ENCODE results near the gene TAF1.
"Not testable (repeated sequence)": the region's sequence is repeated elsewhere in the genome, so short reads cannot be mapped to it uniquely, and the experiment has no call there.

Gene TAF1

DNA sequence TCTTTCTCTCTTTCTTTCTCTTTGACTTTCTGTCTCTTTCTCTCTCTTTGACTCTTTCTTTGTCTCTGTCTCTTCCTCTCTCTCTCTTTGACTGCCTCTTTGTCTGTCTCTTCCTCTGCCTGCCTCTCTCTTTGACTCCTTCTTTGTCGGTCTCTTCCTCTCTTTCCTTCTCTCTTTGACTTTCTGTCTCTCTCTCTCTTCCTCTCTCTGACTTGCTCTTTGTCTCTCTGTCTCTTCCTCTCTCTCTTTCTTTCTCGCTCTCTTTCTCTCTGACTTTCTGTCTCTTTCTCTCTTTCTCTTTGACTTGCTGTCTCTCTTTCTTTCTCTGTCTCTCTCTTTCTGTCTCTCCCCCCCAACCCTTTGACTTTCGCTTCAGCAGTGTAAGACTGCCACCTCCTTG, 130.3 kb downstream of the TAF1 start:
- no peak for DNase-seq (ENCODE audit: low read depth in 4 of 4, low spot score in 1 of 4)

DNA sequence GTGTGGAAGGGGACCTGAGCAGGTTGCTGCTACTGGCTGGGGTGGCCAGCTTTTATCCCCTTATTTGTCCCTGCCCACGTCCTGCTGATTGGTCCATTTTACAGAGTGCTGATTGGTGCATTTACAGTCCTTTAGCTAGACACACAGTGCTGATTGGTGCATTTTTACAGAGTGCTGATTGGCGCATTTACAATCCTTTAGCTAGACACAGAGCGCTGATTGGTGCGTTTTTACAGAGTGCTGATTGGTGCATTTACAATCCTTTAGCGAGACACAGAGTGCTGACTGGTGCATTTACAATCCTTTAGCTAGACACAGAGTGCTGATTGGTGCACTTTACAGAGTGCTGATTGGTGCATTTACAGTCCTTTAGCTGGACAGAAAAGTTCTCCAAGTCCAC, 135.9 kb downstream of the TAF1 start:
- not testable (repeated sequence) for DNase-seq (ENCODE audit: low read depth in 4 of 4, low spot score in 1 of 4)

DNA sequence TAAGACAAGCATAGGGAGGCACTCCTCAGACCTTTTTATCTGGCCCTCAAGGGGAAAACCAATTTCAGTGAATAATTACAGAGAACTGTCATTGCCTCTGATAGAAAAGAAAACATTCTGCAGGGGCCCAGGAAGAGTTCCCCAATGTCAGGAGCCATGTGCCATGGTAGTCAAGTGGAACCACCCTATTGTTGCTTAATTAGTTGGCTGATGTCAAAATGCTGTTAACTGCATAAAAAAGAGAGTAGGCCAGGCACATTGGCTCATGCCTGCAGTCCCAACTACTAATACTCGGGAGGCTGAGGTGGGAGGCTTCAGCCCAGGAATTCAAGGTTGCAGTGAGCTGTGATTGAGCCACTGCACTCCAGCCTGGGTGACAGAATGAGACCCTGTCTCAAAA, 138.2 kb downstream of the TAF1 start:
- no peak for DNase-seq (ENCODE audit: low read depth in 4 of 4, low spot score in 1 of 4)

DNA sequence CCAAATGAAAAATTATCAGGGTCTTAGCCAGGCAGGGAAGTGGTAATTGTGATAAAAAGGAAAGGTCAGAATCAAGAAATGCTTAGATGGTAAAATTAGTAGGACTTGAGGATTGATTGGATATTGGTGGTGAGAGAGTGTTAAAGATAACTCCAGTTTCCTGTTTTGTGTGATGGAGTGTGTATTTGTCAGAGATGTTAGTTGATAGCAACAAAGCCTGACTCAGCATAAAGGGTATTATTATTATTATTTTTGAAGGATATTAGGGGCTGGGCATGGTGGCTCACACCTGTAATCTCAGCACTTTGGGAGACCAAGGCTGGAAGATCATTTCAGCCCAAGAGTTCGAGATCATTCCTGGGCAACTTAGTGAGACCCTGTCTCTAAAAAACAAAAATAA, 143.1 kb downstream of the TAF1 start:
- DNase-seq (ENCODE audit: low read depth in 4 of 4, low spot score in 1 of 4): no peak

DNA sequence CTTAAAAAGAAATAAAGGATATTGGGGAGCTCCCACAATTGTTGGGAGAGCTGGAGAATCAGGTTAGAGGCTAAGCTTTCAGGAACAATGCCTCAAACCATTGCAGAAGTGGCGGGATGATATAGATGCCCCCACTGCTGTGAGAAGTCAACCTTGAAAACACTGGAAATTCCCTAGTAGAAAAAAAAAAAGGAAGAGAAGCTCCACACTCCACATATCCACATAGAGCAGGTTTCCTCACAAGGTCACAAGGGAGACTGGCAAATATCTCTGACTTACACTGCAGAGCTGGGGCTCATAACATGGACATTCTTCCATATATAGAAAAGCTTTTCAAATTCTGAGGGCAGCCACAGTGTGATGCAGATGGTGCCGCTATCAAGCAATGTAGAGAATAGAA, 144.0 kb downstream of the TAF1 start:
- DNase-seq (ENCODE audit: low read depth in 4 of 4, low spot score in 1 of 4): no peak

DNA sequence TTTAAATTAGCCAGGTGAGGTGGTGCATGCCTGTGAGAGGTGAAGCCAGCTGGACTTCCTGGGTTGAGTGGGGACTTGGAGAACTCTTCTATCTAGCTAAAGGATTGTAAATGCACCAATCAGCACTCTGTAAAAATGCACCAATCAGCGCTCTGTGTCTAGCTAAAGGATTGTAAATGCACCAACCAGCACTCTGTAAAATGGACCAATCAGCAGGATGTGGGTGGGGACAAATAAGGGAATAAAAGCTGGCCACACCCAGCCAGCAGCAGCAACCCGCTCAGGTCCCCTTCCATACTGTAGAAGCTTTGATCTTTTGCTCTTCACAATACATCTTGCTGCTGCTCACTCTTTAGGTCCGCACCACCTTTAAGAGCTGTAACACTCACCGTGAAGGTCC, 147.6 kb downstream of the TAF1 start:
- not testable (repeated sequence) for DNase-seq (ENCODE audit: low read depth in 4 of 4, low spot score in 1 of 4)

DNA sequence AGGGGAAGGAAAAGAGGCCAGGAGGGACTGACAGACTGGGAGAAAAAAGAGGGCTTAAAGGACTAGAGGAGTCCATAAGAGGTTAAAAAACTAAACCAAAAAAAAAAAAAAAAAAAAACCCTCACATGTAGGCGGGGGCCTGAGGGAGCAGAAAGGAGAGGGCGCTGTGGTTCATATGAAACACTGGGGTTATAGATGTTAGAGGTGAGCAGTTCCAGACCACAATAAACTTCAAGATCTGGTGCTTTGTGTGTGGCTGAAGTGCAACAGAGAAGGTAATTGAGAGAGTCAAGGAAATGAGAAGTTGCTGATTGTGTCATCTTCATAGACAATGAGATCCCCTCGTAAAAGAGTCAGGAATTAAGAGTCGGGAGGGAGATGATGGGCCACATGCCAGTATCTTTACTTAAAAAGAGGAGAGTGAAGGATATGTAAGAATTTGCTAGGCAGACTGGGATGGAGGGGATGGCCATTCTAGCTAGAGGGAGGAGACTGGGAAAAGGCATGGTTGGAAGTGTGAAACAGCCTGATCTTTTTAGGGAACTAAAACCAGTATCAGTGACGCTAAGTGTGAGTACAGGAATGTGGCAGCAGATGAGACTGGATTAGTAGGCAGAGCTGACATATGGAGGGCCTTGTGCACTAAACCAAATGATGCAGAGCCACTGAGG, 148.3 kb downstream of the TAF1 start:
- DNase-seq (ENCODE audit: low read depth in 4 of 4, low spot score in 1 of 4): no peak

DNA sequence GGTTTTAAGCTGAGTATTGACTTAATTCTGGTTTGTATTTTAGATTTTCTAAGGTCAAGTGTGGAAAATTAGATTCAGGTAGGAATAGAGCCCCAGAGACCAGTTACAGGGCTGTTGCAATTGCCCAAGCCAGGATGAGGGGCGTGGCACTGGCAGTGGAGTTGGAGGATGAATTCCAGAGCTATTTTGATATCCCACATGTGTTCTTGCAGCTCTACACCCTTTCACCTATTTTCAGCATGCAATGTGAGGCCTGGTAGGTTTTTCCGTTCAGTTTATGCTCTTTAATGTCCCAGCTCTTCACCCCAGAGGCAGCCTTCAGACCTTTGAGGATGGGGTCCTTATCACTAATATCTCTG, 148.9 kb downstream of the TAF1 start:
- DNase-seq (ENCODE audit: low read depth in 4 of 4, low spot score in 1 of 4): no peak
